Measurements from ENCODE around the gene FOXL1.

FOXL1 gene

DNA sequence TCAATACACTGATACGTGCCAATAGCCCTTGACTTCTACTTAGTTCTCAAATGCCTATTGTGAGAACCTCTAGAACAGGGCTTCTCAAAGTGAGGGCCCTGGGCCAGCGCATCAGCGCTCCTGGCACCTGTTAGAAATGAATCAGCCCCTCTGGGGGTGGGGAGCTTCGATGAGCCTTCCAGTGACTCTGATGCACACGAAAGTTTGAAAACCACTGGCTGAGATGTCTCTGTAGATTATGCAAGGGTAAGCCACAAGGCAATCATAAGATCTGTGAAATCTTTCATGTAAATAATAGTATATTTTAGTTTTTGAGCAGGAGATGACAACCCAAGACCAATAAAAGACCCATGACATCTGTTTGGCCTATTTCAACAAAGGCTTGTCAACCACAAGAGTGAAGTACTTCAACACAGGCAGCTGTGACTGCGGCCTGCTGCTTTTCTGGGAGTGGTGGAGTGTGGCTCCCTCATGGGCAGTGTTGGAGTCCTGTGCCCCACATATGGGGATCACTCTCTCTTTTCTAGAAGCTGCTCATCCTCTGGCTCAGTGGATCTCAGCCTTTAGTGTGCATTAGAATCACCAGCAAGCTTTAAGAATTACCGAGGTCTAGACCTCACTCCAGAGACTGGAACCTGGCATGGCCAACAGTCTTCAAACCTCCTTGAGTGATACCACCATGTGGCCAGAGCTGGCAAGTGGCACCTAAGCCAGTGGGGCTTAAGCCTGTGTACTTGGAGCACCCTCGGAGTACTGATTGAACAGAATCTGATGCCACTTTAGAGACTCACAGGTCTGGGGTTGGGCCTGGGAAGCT, 29.1 kb upstream of the FOXL1 start:
- DNase-seq (ENCODE audit: low read depth in 2 of 2), result no peak

DNA sequence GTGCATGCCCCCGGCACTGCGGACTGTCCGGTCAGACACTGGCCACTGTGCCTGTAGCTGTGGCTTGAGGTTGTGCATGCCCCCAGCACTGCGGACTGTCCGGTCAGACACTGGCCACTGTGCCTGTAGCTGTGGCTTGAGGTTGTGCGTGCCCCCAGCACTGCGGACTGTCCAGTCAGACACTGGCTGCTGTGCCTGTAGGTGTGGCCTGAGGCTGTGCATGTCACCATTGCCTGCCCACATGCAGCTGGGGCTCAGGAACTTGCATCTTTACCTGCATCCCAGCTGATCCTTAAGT, 28.5 kb upstream of the FOXL1 start:
- DNase-seq (ENCODE audit: low read depth in 2 of 2), result no peak

DNA sequence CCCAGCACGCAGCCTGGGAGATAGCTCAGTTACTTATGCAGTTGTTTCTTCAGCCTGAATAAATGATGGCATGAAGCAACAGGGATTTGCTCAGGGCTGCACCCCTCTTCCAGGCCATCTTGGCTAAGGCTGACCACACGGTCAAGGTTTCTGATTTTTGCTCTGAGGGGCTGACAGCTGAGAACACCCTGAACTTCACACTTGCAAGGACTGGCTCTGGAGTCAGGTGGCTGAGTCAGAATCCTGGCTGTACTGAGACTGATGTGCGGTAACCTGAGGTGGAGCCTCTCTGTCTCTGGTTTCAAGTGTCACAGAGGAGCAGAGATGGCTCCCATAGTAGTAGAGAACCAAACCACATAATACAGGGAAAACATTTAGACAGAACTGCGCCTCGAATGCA, 28.1 kb upstream of the FOXL1 start:
- no peak for DNase-seq (ENCODE audit: low read depth in 2 of 2)

DNA sequence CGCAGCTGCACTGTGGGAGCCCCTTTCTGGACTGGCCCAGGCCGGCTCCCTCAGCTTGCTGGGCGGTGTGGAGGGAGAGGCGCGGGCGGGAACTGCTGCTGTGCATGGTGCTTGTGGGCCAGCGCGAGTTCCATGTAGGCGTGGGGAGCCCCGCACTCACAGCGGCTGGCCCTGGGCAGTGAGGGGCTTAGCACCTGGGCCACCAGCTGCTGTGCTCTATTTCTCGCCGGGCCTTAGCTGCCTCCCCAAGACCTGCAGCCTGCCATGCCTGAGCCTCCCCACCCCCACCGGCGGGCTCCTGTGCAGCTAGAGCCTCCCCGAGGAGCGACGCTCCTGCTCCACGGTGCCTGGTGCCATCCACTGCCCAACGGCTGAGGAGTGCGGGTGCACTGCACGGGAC, 25.0 kb upstream of the FOXL1 start:
- no peak for DNase-seq (ENCODE audit: low read depth in 2 of 2)

DNA sequence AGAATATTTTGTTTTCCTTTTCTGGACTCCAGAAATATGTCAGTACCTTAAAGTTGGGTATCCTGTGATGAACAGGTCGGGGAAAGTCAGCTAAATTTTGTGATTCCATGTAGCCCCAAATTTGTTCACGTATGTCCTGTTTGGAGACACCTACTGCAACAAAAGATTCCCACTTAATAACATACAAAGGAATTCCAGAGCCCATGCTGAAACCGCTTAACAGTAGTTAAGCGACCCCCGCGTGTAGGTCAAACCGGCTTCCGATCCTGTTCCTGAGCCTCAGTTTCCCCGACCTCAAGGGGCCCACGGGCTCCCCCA, 23.8 kb upstream of the FOXL1 start:
- no peak for DNase-seq (ENCODE audit: low read depth in 2 of 2)

DNA sequence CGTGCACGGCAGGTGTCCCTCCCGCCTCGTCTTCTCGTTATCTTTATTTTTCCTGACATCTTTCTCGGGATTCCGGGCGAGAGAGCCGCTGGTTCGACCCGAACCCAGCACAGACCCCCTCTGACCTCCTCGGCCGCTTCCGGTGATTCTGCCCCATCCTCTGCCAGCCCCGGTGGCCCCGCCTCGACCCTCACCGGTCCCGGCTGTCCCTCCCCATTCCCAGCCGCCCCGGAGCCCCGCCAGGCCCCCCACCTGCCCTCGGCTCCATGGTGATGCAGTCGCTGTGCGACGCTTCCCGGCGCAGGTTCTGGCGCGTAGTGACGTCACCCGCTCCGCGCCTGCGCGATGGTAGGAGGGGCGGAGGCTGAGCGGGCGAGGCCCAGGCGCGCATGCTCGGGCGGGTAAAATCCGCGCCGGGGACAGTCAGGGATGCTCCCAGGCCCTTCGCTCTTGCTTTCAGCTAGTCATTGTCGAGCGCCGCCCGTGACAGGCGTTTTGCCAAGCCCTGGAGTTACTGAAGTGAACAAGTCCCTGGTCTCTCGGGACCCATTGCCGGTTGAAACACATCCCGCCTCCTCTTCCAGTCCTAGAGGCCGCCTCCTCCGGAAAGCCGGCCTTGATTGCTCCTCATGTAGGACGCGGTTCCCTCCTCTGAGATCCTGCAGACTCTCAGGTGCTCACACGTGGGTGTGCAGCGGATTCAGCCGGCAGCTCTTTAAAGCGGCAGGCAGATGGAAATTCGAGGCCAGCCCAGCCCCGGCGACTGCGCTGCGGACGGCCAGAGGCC, 23.2 kb upstream of the FOXL1 start, which contains the start of gene MTHFSD:
Gene MTHFSD, minus strand, starts transcription at position 319 of the 787 bp plus-strand sequence. Its CDS starts 51 bp downstream, at position 268.
- peak; percentile 92 to 95 for DNase-seq (ENCODE audit: low read depth in 2 of 2)

DNA sequence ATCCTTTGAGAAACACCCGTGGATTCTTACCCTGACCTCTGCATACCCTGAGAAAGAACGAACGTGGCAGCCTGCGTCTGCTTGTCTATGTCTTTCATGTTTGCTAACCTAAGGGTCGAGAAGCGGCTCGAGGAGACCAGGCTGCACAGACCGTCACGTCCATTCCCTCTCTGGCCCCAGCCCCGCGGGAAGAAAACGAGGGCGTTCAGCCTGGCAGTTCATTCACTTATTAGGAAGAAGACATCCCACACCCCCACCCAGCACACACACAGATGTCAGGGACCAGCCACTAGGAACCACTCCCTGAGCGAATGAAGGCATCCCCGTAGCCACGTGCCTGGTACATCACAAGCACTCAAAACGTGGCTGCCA, 22.7 kb upstream of the FOXL1 start:
- no peak for DNase-seq (ENCODE audit: low read depth in 2 of 2)

DNA sequence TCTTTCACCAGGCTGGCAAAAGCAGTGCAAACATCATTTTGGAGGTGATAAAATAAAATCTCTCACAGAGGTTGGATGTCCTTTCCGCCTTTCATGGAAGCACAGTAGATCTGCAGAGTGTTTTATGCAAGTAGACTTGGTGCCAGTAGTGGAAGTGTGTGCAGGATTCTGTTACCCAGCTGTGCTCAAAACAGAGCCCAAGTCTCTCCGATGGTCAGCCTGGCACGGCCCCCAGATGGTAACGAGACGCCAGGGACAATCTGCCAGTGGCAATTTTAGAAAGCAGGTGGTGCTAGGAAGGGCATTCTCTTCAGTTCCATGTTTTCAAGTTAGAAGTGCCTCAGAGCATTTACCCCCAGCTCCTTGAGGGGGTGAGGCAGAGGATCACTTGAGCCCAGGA, 21.8 kb upstream of the FOXL1 start:
- no peak for DNase-seq (ENCODE audit: low read depth in 2 of 2)

DNA sequence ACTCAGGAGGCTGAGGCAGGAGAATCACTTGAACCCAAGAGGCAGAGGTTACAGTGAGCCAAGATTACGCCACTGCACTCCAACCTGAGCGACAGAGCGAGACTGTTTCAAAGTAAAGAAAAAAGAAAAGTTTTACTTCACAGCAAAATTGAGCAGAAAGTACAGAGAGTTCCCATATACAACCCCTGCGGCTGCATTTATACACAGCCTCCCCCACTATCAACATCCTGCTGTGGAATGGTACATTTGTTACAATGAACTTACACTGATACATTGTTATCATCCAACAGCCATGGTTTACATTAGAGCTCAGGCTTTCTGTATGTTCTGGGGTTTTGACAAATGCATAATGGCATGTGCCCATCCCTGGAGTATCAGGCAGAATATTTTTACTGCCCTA, 20.8 kb upstream of the FOXL1 start:
- DNase-seq (ENCODE audit: low read depth in 2 of 2), result no peak

DNA sequence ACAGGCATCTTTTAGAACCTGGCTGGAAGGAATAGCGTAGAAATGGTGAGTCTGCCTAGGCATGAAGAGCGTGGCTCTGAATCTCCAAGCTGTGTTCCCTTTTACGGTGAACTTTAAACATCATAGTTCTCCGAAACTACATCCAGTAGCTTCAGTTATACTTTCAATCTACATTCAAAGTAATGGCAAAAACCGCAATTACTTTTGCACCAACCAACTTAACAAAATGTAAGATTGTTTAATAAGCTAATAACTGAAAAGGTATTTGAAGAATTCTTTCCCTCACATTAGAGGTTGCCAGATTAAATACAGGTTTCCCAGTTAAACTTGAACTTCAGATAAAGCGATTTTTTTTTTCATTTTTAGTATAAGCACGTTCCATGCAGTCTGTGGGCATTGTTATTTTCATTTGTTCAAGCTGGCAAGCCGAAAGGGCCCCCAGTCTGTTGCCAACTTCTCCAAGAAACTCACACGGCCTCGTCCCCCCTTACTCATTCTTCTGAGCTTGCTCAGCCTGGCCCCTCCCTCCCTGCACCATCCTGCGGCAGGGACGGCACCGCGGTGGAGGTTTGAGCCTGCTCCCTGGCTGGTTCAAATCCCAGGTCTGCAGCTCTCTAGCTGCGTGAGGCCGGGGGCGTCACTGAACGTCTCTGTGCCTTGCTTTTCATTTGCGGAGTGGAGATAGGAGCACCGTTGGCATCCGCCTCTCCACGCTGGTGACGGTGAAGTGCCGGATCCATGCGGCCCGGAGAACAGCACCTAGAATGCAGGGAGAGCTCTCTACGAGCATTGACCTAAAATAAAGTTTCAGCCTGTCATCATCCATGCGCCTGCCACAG, 19.8 kb upstream of the FOXL1 start:
- no peak for DNase-seq (ENCODE audit: low read depth in 2 of 2)

DNA sequence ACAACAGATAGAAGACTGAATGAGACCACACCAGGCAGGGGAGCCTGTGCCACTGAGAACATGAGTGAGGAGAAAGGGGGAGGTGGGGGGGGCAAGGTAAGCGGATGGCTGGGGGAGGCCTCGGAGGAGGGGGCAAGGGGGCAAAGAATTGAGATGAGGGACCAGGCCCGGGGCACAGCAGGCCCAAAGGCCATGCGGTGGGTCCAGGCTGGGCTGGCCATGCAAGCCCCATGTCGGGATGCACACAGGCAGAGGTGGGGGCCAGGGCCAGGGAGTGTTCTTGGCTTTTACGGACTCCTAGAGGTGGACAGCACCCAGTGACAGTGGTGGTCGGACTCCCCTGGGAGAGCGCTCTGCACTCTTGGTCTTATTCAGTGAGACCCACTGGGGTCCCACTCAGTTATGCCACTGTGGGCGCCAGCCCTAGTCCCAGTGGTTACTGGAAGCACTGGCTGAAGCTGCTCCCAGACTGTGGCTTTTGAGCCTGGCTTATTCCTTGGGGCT, 18.5 kb upstream of the FOXL1 start:
- no peak for DNase-seq (ENCODE audit: low read depth in 2 of 2)

DNA sequence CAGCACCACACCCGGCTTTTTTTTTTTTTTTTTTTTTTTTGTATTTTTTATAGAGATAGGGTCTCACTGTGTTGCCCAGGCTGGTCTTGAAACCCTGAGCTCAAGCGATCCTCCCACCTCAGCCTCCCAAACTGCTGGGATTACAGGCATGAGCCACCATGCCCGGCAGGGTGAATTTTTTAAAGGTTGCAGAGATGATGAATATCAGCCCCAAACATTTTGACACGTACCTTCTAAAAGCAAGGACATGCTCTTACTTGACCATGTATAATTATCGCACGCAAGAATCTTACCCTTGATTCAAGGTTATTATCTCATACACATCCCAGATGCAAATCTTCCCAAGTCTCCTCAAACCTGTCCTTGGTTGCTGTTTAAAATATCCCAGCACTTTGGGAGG, 16.0 kb upstream of the FOXL1 start:
- no peak for DNase-seq (ENCODE audit: low read depth in 2 of 2)

DNA sequence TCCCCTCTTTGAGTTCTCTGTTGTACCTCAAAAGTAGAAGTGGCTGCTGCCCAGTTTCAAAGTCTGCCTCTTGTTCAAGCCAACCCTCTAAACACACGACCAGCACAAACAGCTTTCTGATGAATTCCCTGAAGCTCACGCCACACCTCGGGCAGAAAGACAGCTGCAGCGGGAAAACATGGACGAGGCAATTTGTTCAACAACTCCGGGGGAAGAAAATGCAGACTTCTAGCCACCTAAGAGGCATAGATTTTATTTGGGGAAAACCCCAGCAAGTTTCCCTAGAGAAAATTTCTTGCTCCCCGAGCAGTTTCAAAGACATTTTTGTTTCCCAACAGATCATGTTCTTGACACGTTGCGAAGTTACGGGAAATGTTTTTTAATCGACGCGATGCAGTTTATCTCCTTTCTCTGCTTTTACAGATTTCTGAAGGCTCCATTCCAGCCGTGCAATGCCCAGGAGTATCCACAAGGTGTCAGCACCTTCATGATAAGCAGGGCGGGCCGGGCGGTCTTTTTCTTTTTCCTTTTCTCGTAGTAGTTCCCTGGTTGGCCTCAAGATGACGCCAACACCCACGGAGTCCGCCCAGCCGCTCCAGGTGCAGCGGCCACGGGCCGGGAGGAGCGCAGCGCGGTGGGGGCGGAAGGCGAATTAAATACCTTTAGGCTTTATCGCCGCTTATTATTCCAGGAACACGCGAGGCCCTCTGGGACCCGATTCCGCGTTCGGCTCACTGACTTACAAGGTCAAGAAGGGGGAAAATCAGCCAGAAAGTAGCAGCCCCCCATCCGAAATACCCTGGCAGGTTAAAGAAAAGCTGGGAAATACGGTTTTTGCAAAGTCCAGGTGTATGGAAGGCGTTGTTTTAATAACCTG, 14.6 kb upstream of the FOXL1 start:
- DNase-seq (ENCODE audit: low read depth in 2 of 2), result peak; percentile 82 to 84

DNA sequence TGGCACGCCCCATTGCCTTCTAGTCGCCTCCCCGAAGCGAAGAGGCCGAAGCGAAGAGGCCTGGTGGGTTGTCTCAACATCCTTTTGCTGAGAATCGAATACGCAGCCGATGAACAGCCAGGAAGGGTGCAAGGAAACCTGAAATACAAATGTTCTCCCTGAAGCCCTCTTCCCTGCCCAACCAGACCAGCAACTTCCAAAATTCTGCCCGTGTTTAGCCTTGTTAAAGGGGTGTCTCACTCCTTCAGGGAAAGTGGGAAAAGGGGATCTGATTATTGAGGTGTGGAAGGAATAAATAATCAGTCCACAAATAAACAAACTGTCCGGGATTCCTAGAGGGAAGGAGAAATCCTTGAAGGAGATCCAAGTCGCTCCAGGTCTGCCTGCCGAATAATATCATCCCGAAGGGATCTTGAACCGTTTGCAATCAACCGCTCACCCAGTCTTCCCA, 13.1 kb upstream of the FOXL1 start:
- no peak for DNase-seq (ENCODE audit: low read depth in 2 of 2)

DNA sequence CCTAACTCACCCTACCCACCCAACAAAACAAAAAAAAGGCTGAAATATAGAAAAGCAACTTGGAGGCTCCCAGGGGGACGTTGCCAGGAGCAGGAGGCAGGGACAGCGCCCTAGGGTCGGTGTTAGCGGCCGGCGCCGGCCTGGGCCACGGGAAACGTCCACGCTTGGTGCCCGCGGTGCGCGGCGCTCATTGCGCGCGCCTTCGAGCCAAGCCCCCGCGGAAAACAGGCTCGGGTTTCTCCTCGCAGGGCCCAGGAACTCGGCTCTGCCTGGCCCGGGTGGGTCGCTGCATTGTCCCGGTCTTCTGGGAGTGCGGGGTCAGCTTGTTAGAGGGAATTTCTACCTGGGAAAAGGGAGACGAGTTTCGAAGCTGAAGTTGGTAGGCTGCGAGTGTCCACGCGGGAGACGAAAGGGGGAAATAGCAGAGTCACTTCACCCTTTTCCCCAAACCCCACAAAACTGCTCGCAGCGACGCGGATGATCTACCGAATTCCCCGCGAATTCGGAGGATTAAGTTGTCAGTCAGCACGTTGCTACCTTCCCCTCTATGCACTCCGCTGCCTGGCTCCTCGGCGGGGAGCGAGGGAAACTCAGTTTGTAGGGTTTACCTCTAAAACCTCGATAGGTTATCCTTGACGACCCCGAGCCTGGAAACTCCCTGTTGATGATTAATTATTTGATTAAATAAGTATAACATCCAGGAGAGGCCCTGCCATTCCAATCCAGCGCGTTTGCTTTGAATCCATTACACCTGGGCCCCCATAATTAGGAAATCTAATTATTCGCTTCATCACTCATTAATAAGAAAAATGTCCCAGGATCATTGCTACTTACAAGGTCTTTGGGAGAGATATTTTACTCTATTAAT, 12.5 kb upstream of the FOXL1 start:
- DNase-seq (ENCODE audit: low read depth in 2 of 2), result no peak

DNA sequence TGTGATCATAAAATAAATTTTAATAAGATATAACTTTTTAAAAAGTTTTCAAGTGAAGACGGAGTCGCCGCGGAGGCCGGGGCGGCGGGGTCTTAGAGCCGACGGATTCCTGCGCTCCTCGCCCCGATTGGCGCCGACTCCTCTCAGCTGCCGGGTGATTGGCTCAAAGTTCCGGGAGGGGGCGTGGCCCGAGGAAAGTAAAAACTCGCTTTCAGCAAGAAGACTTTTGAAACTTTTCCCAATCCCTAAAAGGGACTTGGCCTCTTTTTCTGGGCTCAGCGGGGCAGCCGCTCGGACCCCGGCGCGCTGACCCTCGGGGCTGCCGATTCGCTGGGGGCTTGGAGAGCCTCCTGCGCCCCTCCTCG, 11.8 kb upstream of the FOXL1 start, which contains the start of gene FOXC2:
Gene FOXC2, plus strand, starts transcription at position 229 of the 365 bp plus-strand sequence. CDS start 507 bp downstream, outside the sequence.
- peak; percentile 27 to 55 for DNase-seq (ENCODE audit: low read depth in 2 of 2)

DNA sequence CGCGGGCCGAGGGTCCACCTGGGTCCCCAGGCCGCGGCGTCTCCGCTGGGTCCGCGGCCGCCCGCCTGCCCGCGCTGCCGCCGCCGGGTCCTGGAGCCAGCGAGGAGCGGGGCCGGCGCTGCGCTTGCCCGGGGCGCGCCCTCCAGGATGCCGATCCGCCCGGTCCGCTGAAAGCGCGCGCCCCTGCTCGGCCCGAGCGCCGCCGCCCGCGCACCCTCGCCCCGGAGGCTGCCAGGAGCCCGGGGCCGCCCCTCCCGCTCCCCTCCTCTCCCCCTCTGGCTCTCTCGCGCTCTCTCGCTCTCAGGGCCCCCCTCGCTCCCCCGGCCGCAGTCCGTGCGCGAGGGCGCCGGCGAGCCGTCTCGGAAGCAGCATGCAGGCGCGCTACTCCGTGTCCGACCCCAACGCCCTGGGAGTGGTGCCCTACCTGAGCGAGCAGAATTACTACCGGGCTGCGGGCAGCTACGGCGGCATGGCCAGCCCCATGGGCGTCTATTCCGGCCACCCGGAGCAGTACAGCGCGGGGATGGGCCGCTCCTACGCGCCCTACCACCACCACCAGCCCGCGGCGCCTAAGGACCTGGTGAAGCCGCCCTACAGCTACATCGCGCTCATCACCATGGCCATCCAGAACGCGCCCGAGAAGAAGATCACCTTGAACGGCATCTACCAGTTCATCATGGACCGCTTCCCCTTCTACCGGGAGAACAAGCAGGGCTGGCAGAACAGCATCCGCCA, 11.2 kb upstream of the FOXL1 start:
- no peak for DNase-seq (ENCODE audit: low read depth in 2 of 2)

DNA sequence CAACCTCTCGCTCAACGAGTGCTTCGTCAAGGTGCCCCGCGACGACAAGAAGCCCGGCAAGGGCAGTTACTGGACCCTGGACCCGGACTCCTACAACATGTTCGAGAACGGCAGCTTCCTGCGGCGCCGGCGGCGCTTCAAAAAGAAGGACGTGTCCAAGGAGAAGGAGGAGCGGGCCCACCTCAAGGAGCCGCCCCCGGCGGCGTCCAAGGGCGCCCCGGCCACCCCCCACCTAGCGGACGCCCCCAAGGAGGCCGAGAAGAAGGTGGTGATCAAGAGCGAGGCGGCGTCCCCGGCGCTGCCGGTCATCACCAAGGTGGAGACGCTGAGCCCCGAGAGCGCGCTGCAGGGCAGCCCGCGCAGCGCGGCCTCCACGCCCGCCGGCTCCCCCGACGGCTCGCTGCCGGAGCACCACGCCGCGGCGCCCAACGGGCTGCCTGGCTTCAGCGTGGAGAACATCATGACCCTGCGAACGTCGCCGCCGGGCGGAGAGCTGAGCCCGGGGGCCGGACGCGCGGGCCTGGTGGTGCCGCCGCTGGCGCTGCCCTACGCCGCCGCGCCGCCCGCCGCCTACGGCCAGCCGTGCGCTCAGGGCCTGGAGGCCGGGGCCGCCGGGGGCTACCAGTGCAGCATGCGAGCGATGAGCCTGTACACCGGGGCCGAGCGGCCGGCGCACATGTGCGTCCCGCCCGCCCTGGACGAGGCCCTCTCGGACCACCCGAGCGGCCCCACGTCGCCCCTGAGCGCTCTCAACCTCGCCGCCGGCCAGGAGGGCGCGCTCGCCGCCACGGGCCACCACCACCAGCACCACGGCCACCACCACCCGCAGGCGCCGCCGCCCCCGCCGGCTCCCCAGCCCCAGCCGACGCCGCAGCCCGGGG, 10.4 kb upstream of the FOXL1 start:
- no peak for DNase-seq (ENCODE audit: low read depth in 2 of 2)
